ENCODE measurements around the gene MEIG1.

The MEIG1 gene

DNA sequence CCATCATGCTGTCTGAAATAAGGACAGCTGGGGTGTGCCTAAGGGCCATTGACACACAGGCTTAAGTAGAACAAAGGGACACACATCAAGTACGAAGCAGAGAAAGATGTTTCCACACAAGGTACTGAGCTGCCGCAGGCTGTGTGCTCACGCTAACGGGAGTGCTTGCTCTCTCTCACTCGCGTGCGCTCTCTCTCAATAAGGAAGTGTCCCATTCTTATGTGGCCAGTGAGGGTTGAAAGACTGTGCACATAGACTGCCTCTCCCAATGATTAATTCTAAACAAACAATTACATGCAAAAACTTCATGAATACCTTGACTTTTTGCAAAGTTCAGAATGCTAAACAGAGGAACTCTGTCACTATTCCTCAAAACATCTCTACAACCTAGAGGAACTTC lies 35.2 kb upstream of the MEIG1 start:
- H3K9me3 ChIP-seq (ENCODE audit: insufficient read depth, low read depth, low read length) = no peaks in the 10 kb centered on the region
- H3K27me3 ChIP-seq (ENCODE audit: insufficient read depth, low read length, poor library complexity, severe bottlenecking) = no peaks in the 10 kb centered on the region
- TF ChIP-seq EZH2phosphoT487 (IDR thresholded peaks at IDR 0.05; ENCODE audit: borderline replicate concordance) (no peak), CTCF (conservative IDR thresholded peaks at IDR 0.05; ENCODE audit: low read length) (no peak)
- H3K36me3 ChIP-seq (ENCODE audit: insufficient read depth, low read length) = peaks cover 88% of the 10 kb centered on the region; the same call in 1 of the 2 replicates
- H3K9ac ChIP-seq (ENCODE audit: low read depth, low read length, poor library complexity, severe bottlenecking) = no peak overlapping the region
- H3F3A ChIP-seq (ENCODE audit: low read depth) = no peaks in the 10 kb centered on the region
- H2AFZ ChIP-seq (ENCODE audit: low read length) = no peak overlapping the region
- no peaks in the 10 kb centered on the region for H3K9me2 ChIP-seq (replicated peaks; ENCODE audit: low read depth, low read length)
- H3K79me2 ChIP-seq (ENCODE audit: insufficient read depth, low read length) = no peaks in the 10 kb centered on the region
- H3K4me3 ChIP-seq (ENCODE audit: low read length, poor library complexity, severe bottlenecking) = no peak overlapping the region
- no peaks in the 10 kb centered on the region for H4K20me1 ChIP-seq (ENCODE audit: insufficient read depth, low read length, poor library complexity, severe bottlenecking)
- no peaks in the 10 kb centered on the region for H3K4me1 ChIP-seq (ENCODE audit: insufficient read depth, low read length, poor library complexity, severe bottlenecking)
- H3K4me2 ChIP-seq (ENCODE audit: low read depth, low read length, poor library complexity, severe bottlenecking) = no peak overlapping the region

DNA sequence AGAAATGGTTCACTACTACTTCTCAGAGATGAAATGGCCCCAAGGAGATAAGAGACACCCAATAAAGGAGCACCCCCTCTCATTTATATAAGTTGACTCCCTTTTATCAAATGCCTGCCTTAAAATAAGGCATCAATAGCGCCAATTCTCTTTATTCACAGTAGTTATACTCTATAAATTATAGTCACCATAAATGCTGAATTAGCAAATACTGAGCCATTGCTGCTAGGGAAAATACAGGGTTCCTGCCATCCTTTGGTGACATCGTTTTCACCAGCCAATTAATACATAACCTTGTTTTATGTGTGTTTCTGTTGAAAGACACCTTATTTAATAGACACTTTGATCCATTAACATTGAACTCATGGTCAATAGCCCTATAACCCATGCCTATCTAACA lies 33.9 kb upstream of the MEIG1 start:
- Histone ChIP-seq H3K36me3 (ENCODE audit: insufficient read depth, low read length) (peaks cover 82% of the 10 kb centered on the region; the same call in 1 of the 2 replicates), H3K79me2 (ENCODE audit: insufficient read depth, low read length) (no peaks in the 10 kb centered on the region), H3F3A (ENCODE audit: low read depth) (no peaks in the 10 kb centered on the region), H3K9ac (ENCODE audit: low read depth, low read length, poor library complexity, severe bottlenecking) (no peak overlapping the region), H2AFZ (ENCODE audit: low read length) (no peak overlapping the region), H3K9me2 (replicated peaks; ENCODE audit: low read depth, low read length) (no peaks in the 10 kb centered on the region), H3K9me3 (ENCODE audit: insufficient read depth, low read depth, low read length) (no peaks in the 10 kb centered on the region), H3K4me2 (ENCODE audit: low read depth, low read length, poor library complexity, severe bottlenecking) (no peak overlapping the region), H3K4me1 (ENCODE audit: insufficient read depth, low read length, poor library complexity, severe bottlenecking) (no peaks in the 10 kb centered on the region), H3K27me3 (ENCODE audit: insufficient read depth, low read length, poor library complexity, severe bottlenecking) (no peaks in the 10 kb centered on the region), H3K4me3 (ENCODE audit: low read length, poor library complexity, severe bottlenecking) (no peak overlapping the region), H4K20me1 (ENCODE audit: insufficient read depth, low read length, poor library complexity, severe bottlenecking) (no peaks in the 10 kb centered on the region)
- TF ChIP-seq CTCF (conservative IDR thresholded peaks at IDR 0.05; ENCODE audit: low read length) = no peak
- TF ChIP-seq EZH2phosphoT487 (IDR thresholded peaks at IDR 0.05; ENCODE audit: borderline replicate concordance) = no peak

DNA sequence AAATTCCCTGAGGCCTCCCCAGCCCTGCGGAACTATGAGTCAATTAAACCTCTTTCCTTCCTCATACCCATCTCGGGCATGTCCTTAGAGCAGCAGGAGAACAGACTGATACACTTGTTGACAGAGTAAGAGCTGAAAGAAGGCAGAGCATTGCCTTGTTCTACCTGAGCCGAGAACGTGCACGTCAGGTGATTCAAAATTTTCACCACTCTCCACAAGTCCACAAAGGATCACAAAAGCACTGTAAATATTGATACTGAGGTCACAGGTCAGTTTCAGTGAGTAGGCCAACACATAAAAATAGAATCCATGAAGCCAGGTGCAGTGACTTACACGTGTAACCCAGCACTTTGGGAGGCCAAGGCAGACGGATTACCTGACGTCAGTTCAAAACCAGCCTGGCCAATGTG lies 33.1 kb upstream of the MEIG1 start:
- Histone ChIP-seq H3K4me1 (ENCODE audit: insufficient read depth, low read length, poor library complexity, severe bottlenecking) (no peaks in the 10 kb centered on the region), H3K4me3 (ENCODE audit: low read length, poor library complexity, severe bottlenecking) (no peak overlapping the region), H3K9me2 (replicated peaks; ENCODE audit: low read depth, low read length) (no peaks in the 10 kb centered on the region), H3K9me3 (ENCODE audit: insufficient read depth, low read depth, low read length) (no peaks in the 10 kb centered on the region), H3K9ac (ENCODE audit: low read depth, low read length, poor library complexity, severe bottlenecking) (no peak overlapping the region), H3F3A (ENCODE audit: low read depth) (no peaks in the 10 kb centered on the region), H2AFZ (ENCODE audit: low read length) (no peak overlapping the region), H4K20me1 (ENCODE audit: insufficient read depth, low read length, poor library complexity, severe bottlenecking) (no peaks in the 10 kb centered on the region), H3K79me2 (ENCODE audit: insufficient read depth, low read length) (no peaks in the 10 kb centered on the region), H3K27me3 (ENCODE audit: insufficient read depth, low read length, poor library complexity, severe bottlenecking) (no peaks in the 10 kb centered on the region), H3K4me2 (ENCODE audit: low read depth, low read length, poor library complexity, severe bottlenecking) (no peak overlapping the region), H3K36me3 (ENCODE audit: insufficient read depth, low read length) (peaks cover 83% of the 10 kb centered on the region; the same call in 1 of the 2 replicates)
- TF ChIP-seq CTCF (conservative IDR thresholded peaks at IDR 0.05; ENCODE audit: low read length) (no peak), EZH2phosphoT487 (IDR thresholded peaks at IDR 0.05; ENCODE audit: borderline replicate concordance) (no peak)
